ENCODE measurements around the gene KCNE5.

GRCh38 chrX:109643687-109644086 is 18.7 kb upstream of the KCNE5 start:
- TF ChIP-seq, protein P1, sequence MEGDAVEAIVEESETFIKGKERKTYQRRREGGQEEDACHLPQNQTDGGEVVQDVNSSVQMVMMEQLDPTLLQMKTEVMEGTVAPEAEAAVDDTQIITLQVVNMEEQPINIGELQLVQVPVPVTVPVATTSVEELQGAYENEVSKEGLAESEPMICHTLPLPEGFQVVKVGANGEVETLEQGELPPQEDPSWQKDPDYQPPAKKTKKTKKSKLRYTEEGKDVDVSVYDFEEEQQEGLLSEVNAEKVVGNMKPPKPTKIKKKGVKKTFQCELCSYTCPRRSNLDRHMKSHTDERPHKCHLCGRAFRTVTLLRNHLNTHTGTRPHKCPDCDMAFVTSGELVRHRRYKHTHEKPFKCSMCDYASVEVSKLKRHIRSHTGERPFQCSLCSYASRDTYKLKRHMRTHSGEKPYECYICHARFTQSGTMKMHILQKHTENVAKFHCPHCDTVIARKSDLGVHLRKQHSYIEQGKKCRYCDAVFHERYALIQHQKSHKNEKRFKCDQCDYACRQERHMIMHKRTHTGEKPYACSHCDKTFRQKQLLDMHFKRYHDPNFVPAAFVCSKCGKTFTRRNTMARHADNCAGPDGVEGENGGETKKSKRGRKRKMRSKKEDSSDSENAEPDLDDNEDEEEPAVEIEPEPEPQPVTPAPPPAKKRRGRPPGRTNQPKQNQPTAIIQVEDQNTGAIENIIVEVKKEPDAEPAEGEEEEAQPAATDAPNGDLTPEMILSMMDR (conservative IDR thresholded peaks at IDR 0.05; ENCODE audit: low read depth, low read length), result no peak
- TF ChIP-seq EZH2 (IDR thresholded peaks at IDR 0.05; ENCODE audit: borderline replicate concordance, low read depth, low read length, poor library complexity, severe bottlenecking), result no peak

All from A673 (cell line).